GM12874 (cell line): ENCODE measurements around the gene TUSC2.

Source experiments
- TF ChIP-seq, protein P1 (sequence below): IDR thresholded peaks from 2 replicates; pipeline ENCODE4 v1.5.1; 2011; ENCODE audit warnings: low read depth, mild to moderate bottlenecking, control low read depth, low read length, moderate library complexity; ENCODE audit not compliant: insufficient read depth

The TUSC2 gene

GRCh38 chr3:50297896-50298725 lies 29.9 kb downstream of the TUSC2 start:
- TF ChIP-seq, protein P1, sequence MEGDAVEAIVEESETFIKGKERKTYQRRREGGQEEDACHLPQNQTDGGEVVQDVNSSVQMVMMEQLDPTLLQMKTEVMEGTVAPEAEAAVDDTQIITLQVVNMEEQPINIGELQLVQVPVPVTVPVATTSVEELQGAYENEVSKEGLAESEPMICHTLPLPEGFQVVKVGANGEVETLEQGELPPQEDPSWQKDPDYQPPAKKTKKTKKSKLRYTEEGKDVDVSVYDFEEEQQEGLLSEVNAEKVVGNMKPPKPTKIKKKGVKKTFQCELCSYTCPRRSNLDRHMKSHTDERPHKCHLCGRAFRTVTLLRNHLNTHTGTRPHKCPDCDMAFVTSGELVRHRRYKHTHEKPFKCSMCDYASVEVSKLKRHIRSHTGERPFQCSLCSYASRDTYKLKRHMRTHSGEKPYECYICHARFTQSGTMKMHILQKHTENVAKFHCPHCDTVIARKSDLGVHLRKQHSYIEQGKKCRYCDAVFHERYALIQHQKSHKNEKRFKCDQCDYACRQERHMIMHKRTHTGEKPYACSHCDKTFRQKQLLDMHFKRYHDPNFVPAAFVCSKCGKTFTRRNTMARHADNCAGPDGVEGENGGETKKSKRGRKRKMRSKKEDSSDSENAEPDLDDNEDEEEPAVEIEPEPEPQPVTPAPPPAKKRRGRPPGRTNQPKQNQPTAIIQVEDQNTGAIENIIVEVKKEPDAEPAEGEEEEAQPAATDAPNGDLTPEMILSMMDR: peak; percentile 1; the same call in 1 of the 2 replicates

DNA sequence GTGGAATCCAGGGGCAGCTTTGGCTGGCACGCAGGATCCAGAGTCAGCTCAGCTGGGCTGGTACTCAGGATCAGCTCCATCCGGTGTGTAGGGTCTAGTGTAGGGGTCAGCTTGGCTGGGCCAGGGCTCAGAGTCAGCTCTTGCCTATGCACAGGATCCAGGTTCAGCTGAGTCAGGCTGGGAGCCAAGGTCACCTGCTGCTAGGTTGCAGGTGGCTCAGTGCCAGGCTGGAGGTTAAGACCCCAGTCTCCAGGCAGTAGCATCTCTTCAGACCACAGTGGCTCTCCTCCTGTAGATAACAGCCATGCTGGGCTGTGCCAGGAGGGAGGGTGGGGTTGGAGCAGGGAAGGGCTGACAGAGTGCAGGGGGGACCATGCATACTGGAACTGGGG lies 30.6 kb downstream of the TUSC2 start:
- TF ChIP-seq, protein P1: no peak

DNA sequence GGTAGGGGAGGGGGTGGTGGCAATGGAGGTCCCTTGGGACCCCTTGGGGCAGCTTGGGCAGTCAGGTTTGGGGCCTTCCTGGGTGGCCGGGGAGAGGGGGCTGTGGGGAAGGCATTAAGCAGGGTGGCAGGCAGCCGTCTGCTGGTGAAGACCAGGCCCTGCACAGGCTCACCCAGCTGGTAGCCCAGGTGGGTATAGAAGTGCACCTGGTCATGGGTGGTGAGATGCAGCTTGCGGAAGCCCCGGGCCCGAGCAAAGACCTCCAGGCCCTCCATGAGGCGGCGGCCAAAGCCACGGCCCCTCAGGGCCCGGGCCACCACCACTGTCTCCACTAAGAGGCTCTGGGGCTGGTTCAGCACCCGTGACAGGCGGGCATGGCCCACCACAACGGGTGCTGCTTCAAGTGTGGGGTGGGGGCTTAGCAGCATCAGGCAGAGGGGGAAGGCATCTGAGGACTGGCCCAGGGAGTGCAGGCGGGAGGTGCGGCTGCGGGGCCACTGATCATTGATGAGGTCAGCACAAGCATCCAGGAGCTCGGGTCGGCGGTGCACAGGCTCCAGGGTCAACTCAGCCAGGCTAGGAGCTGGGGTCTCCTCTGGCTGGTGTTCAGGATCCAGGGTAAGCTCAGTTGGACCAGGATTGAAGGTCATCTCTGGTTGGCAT lies 31.2 kb downstream of the TUSC2 start:
- TF ChIP-seq, protein P1: no peak

- TF ChIP-seq, protein P1: no peak
Measured at GRCh38 chr3:50295553-50296431, 32.2 kb downstream of the TUSC2 start.

DNA sequence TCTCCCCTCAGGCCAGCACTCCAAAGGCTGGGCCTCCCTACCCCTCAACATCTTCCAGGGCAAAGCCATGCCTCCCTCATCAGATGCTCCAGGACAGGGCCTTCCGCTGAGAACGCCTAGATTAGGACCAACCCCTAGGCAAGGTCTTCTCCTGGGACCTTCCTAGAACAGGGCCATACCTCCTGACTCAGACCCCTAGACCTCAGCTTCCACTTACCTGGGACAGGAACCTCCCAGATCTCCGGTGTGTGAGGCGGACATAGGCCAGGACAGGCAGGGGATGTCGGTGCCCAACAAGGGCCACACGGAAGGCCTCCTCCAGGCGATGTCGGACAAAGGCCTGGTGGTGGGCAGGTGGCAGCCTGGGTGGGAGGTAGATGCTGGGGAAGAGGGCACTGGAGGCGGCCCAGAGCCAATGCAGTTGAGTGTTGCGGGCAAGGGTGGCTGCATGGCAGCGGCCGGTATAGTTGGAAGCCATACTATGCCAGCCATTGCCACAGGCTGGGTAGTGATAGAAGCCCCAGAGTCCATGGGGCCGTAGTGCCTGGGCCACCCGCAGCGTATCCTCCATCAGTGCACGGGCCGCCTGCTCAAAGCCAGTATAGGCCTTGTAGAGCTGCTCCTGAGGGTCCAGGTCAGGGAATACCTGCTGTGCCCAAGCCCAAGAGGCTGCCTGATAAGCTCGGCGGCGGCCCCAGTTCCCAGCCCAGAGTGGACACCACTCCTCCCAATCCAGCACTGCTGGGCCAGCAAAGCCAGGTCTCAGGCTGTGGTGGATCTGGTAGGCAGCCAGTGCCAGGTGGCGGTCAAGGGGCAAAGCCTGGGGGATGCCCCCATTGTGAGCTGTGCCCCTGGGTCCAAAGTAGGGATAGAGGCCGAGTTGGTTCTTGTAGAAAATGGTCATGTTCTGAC lies 33.3 kb downstream of the TUSC2 start:
- TF ChIP-seq, protein P1: no peak

- TF ChIP-seq, protein P1: no peak
Measured at GRCh38 chr3:50294089-50294488, 33.9 kb downstream of the TUSC2 start.
